Anterior cingulate cortex (tissue), 58 donors: ENCODE results near the gene MORN1.

ENCODE experiments used
- DNase-seq, 58 donors: peaks; one replicate each; lab custom pipeline; 2025; lab: John Stamatoyannopoulos, UW

MORN1 gene

GRCh38 chr1:2283991-2284895 lies 107.1 kb downstream of the MORN1 start:
- no peak for DNase-seq

DNA sequence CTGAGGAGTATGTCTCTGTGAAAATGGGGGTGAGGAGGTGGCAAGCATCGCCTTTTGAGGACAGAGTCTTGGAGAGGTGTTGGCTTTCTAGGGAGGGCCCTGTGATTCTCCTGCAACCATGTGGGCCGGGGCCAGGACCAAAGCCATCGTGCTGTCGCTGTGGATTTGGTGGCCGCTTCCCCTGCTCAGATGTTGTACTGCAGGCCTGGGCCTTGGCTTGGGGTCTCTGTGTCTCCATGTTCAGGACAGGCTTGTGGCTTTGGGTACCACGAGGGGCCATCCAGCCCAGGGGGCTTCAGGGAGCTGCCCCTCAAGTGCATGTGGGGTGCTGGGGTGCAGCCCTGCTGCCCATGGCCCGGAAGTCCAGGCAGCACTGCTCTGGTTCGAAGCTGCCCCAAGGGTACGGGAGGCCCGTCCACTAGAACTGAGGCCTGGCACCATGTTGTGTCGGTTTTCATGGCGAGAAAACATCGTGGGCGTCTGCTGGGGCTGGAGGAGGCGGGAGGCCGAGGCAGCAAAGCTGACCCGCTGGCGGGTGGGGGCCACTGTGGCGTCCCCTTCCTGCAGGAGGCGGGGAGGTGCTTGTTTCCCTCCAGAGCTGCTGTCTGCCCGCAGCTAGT lies 107.9 kb downstream of the MORN1 start:
- DNase-seq: no peak

- no peak for DNase-seq
Measured at GRCh38 chr1:2282556-2283270, 108.6 kb downstream of the MORN1 start.

DNA sequence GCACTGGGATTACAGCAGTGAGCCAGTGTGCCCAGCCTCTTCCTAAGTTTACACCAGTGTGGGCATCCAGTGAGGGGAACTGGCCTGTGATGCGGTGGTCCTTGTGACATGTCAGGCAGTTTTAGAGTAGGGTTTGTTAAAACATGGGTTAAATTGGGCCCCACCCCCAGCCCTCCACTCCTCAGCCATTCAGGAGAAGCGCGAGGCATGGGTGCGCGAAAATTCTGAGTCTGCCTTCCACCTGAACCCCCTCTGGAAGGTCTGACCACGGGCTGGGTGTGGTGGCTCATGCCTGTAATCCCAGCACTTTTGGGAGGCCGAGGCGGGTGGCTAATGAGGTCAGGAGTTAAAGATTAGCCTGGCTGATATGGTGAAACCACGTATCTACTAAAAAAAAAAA lies 111.5 kb downstream of the MORN1 start:
- DNase-seq: no peak

GRCh38 chr1:2279210-2279639 lies 112.1 kb downstream of the MORN1 start:
- DNase-seq: peak in 19 of 58 donors; percentile 11 to 58 (median 37)

- no peak for DNase-seq
Measured at GRCh38 chr1:2278591-2279209, 112.7 kb downstream of the MORN1 start.

DNA sequence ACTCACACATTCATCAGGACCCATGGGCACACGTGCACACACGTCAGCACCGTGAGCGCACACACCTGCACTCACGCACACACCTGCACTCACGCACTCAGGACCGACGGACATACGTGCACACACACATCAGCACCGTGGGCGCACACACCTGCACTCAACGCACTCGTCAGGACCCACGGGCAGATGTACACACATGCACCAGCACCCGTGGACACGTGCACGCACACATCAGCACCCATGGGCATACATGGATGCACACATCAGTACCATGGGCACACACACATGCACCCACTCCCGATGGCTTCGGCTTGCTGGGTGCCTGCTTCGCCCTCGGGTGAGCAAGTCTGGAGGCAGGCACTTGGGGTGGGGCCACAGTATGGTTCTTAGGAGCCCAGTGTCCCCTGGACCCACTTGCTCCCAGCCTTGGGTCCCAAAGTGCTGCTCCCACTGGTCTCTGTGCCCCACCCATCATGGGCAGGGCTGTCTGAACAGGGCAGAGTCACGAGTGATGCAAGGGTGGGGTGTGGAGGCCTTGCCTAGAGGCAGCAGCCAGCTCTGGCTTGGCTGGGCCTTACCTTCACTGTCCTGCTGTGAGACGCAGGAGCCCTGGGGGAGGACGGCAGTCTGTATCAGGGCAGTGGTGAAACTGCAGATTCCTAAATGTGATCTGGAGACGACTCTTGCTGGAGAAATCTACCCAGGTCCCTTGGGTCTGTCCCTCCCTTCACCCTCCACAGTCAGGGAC lies 113.4 kb downstream of the MORN1 start:
- no peak for DNase-seq

DNA sequence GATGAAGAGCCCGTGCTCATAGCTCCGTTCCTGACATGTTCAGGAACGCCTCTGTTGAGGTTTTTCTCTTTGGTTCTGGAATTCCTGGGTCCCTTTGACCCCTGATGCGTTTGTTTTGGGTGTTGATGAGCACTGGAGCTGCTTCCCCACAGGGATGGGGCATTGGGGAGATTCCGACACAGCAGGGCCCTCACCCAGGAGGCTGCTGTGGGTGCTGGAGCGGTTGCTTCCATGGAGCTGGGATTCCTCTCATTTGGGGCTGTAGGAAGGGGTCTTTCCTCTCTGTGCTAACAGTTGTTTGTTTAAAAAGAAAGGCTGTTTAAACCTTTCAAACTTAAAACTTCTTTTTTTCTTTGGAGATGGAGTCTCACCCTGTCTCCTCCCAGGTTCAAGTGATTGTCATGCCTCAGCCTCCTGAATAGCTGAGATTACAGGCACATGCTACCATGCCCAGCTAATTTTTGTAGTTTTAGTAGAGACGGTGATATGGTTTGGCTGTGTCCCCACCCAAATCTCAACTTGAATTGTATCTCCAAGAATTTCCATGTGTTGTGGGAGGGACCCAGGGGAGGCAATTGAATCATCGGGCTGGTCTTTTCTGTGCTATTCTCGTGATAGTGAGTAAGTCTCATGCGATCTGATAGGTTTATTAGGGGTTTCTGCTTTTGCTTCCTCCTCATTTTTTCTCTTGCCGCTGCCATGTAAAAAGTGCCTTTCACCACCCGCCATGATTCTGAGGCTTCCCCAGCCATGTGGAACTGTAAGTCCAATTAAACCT lies 114.4 kb downstream of the MORN1 start:
- DNase-seq: no peak

GRCh38 chr1:2275796-2276536 lies 115.4 kb downstream of the MORN1 start:
- no peak for DNase-seq

DNA sequence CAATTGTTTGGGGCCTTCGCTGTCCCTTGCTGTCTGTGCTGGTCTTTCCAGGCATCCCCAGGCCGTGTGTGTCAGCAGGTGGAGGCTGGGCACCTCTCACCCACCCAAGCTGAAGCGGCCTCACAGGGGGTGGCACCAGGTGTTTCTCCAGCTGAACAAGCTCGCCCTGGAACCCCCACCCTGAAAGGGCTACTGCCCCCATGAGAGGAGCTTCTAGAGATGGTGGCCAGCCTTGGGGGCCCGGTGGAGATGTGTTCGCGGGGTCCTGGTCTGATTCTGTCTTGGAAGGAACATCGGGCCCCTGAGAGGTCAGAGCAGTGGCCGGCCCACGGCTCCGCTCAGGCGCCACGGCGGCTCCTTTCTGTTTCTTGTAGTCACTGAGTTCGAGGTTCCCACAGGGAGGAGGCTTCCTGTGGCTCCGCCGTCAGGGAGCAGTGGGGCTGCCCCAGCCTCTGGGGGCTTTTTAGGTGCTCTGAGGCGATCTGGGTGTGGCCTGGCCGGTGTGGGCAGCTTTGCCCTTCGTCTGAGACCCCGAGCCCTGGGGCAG lies 116.4 kb downstream of the MORN1 start:
- DNase-seq: no peak

- DNase-seq: no peak
Measured at GRCh38 chr1:2274231-2274928, 117.0 kb downstream of the MORN1 start.

- DNase-seq: no peak
Measured at GRCh38 chr1:2273401-2274090, 117.8 kb downstream of the MORN1 start.

- no peak for DNase-seq
Measured at GRCh38 chr1:2272686-2273400, 118.5 kb downstream of the MORN1 start.

DNA sequence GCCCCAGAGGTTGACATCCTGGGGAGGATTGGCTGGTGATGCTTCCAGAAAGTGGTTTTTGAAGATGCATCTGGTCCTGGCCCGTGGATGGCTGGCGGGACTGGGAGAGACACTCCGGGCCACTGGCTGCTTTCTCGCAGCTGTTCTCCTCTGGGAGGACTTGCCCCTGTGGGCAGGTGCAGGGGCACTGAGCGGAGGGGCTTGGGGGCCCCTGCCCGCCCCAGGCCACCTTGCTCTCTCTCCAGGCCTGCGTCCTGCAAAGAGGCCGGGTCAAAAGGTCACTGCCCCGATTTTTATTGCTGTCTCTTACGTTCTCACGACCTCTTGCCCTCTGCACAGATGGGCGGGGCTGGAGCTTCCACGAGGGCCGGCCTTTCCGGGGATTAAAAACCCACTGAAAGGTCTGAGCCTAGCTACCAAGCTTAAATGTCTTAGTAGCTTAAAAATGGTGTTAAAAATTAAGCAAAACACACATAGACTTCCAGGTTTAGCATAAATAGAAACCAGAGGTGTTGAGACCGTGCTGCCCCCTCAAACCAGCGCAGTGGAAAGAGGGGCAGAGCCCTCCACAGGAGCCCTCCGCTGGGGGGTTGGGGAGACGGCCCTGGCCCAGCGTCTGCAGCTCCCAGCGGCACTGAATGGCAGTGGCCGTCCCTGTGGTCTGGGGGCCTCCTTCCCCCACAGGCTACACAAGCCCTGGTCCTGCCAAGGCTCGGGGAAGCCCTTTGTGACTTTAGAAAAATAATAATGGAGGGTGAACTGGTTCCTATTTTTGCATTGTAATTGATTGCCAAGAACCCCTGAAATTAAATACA lies 119.3 kb downstream of the MORN1 start:
- DNase-seq: no peak
